ENCODE data around the gene TBC1D22A. TPM values are rescaled to one million over a fixed set of nuclear protein-coding genes. Genes with fewer than 3 reads are reported as not detected.

TBC1D22A gene
- total RNA-seq, 2 donors from 2014 or later = 28.9 to 31.3 TPM

GRCh38 chr22:47164514-47165337, 402.3 kb downstream of the TBC1D22A start:
- Histone ChIP-seq H3K4me3 (no peak overlapping the region), H3K27ac (no peak overlapping the region), H3K36me3 (no peaks in the 10 kb centered on the region), H3K4me1 (ENCODE audit: control insufficient read depth in 1 of 2, low read depth in 2 of 2) (no peaks in the 10 kb centered on the region), H3K27me3 (replicated peaks; ENCODE audit: insufficient read depth) (no peaks in the 10 kb centered on the region), H3K9me3 (no peaks in the 10 kb centered on the region)
- TF ChIP-seq, protein P1, sequence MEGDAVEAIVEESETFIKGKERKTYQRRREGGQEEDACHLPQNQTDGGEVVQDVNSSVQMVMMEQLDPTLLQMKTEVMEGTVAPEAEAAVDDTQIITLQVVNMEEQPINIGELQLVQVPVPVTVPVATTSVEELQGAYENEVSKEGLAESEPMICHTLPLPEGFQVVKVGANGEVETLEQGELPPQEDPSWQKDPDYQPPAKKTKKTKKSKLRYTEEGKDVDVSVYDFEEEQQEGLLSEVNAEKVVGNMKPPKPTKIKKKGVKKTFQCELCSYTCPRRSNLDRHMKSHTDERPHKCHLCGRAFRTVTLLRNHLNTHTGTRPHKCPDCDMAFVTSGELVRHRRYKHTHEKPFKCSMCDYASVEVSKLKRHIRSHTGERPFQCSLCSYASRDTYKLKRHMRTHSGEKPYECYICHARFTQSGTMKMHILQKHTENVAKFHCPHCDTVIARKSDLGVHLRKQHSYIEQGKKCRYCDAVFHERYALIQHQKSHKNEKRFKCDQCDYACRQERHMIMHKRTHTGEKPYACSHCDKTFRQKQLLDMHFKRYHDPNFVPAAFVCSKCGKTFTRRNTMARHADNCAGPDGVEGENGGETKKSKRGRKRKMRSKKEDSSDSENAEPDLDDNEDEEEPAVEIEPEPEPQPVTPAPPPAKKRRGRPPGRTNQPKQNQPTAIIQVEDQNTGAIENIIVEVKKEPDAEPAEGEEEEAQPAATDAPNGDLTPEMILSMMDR (IDR thresholded peaks at IDR 0.05) = no peak
- ATAC-seq (ENCODE audit: insufficient number of reproducible peaks, low FRiP score, low read depth) = no peak
- DNase-seq (ENCODE audit: low spot score) = no peak

GRCh38 chr22:47165338-47166032, 403.0 kb downstream of the TBC1D22A start:
- H3K4me1 ChIP-seq (ENCODE audit: control insufficient read depth in 1 of 2, low read depth in 2 of 2) = no peaks in the 10 kb centered on the region
- H3K27ac ChIP-seq = no peak overlapping the region
- no peaks in the 10 kb centered on the region for H3K27me3 ChIP-seq (replicated peaks; ENCODE audit: insufficient read depth)
- TF ChIP-seq, protein P1 (IDR thresholded peaks at IDR 0.05) = no peak
- H3K36me3 ChIP-seq = no peaks in the 10 kb centered on the region
- ATAC-seq (ENCODE audit: insufficient number of reproducible peaks, low FRiP score, low read depth) = no peak
- no peak overlapping the region for H3K4me3 ChIP-seq
- no peaks in the 10 kb centered on the region for H3K9me3 ChIP-seq
- DNase-seq (ENCODE audit: low spot score) = no peak

GRCh38 chr22:47166033-47166404, 403.6 kb downstream of the TBC1D22A start:
- no peaks in the 10 kb centered on the region for H3K36me3 ChIP-seq
- H3K4me3 ChIP-seq = no peak overlapping the region
- no peak overlapping the region for H3K27ac ChIP-seq
- no peak for ATAC-seq (ENCODE audit: insufficient number of reproducible peaks, low FRiP score, low read depth)
- DNase-seq (ENCODE audit: low spot score) = no peak
- TF ChIP-seq, protein P1 (IDR thresholded peaks at IDR 0.05) = no peak
- no peaks in the 10 kb centered on the region for H3K4me1 ChIP-seq (ENCODE audit: control insufficient read depth in 1 of 2, low read depth in 2 of 2)
- H3K9me3 ChIP-seq = no peaks in the 10 kb centered on the region
- H3K27me3 ChIP-seq (replicated peaks; ENCODE audit: insufficient read depth) = no peaks in the 10 kb centered on the region

DNA sequence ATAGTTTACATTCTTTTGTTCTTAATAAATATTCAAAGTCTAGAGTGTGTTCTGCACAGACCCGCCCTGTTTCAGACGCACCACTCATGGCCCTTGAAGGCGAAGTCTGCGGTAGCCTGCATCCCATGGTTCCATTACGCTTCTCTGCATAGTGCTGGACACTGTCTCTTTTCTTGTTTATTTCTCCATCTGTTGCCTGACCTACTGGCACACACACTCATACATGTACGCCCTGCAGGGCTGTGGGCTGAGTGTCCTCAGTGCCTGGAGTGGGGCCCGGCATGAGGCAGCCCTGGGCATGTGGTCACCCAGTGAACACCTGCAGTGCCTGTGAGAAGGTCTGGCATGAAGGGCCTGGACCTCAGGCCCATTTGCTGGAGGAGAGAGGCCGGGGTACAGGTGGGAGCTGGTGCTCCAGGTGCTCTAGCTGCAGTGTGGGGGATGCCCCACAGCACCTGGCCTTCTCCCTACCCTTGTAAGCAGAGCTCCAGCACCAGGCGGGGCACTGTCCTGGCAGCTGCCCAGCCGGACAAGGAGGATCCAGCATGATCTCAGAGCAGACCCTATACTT, 404.1 kb downstream of the TBC1D22A start:
- H3K4me3 ChIP-seq = no peak overlapping the region
- no peak for DNase-seq (ENCODE audit: low spot score)

More for the DNA sequence above, 404.1 kb downstream of the TBC1D22A start:
- Histone ChIP-seq H3K27me3 (replicated peaks; ENCODE audit: insufficient read depth) (no peaks in the 10 kb centered on the region), H3K27ac (no peak overlapping the region), H3K36me3 (no peaks in the 10 kb centered on the region), H3K4me1 (ENCODE audit: control insufficient read depth in 1 of 2, low read depth in 2 of 2) (no peaks in the 10 kb centered on the region), H3K9me3 (no peaks in the 10 kb centered on the region)
- ATAC-seq (ENCODE audit: insufficient number of reproducible peaks, low FRiP score, low read depth) = no peak
- TF ChIP-seq, protein P1 (IDR thresholded peaks at IDR 0.05) = no peak
